HG03280 (cell line): ENCODE results near the gene MARF1.
"Not testable (repeated sequence)": the region's sequence is repeated elsewhere in the genome, so short reads cannot be mapped to it uniquely, and the experiment has no call there.

ENCODE experiments used
- ATAC-seq: cut with Tn5 transposase; IDR thresholded peaks from one replicate; pipeline ENCODE4 v1.9.1; 2021; ENCODE audit warnings: mild to moderate bottlenecking, moderate library complexity; ENCODE audit not compliant: unreplicated experiment

The MARF1 gene

GRCh38 chr16:15631730-15632409 lies 11.1 kb downstream of the MARF1 start:
- no peak for ATAC-seq

- ATAC-seq: no peak
These were observed 21.1 kb downstream of the MARF1 start for GRCh38 chr16:15621889-15622288.

GRCh38 chr16:15621456-15621855 lies 21.5 kb downstream of the MARF1 start:
- ATAC-seq: no peak

- no peak for ATAC-seq
These were observed 22.3 kb downstream of the MARF1 start for GRCh38 chr16:15620611-15621195.

- no peak for ATAC-seq
These were observed 24.6 kb downstream of the MARF1 start for GRCh38 chr16:15618392-15618791.

GRCh38 chr16:15617901-15618300 lies 25.1 kb downstream of the MARF1 start:
- no peak for ATAC-seq

GRCh38 chr16:15616475-15617165 lies 26.3 kb downstream of the MARF1 start:
- no peak for ATAC-seq

- ATAC-seq: no peak
These were observed 26.9 kb downstream of the MARF1 start for GRCh38 chr16:15616012-15616411.

- ATAC-seq: no peak
These were observed 29.3 kb downstream of the MARF1 start for GRCh38 chr16:15613676-15614075.

- ATAC-seq: no peak
These were observed 31.3 kb downstream of the MARF1 start for GRCh38 chr16:15611610-15612009.

GRCh38 chr16:15610369-15610871 lies 32.5 kb downstream of the MARF1 start:
- no peak for ATAC-seq

- no peak for ATAC-seq
These were observed 33.7 kb downstream of the MARF1 start for GRCh38 chr16:15609286-15609649.

GRCh38 chr16:15608398-15609285 lies 34.3 kb downstream of the MARF1 start:
- no peak for ATAC-seq

- ATAC-seq: no peak
These were observed 35.1 kb downstream of the MARF1 start for GRCh38 chr16:15607700-15608396.

- ATAC-seq: not testable (repeated sequence)
These were observed 35.7 kb downstream of the MARF1 start for GRCh38 chr16:15607221-15607699.

GRCh38 chr16:15606518-15607220 lies 36.3 kb downstream of the MARF1 start:
- no peak for ATAC-seq

- no peak for ATAC-seq
These were observed 37.0 kb downstream of the MARF1 start for GRCh38 chr16:15605839-15606517.

GRCh38 chr16:15604460-15605440 lies 38.2 kb downstream of the MARF1 start:
- no peak for ATAC-seq
